Measurements from ENCODE around the gene PTPRM.

Gene PTPRM

DNA sequence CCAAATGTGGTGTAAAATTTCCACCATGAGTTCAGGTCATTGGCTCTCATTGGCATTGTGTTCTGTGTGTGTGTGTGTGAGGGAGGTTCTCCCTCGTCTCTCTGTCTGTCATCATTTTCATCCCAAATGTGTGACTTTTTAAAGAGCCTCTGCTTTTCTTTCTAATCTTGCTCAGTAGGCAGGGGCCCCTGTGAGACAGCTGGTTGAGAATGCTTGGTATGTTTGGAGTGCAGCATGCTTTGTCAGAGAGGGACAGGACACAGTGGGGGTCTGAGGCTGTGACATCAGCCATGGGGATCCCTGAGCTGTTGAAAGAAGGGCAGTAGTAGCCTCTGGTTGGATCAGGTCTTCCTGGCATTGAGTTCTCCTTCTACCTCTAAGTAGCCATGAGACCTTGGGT, 10.6 kb downstream of the PTPRM start:
- Mint-ChIP-seq H3K27ac (no peak overlapping the region), H3K4me3 (no peak overlapping the region), H3K9me3 (peaks cover 4% of the 10 kb centered on the region), H3K27me3 (ENCODE audit: low read depth, poor library complexity) (peaks cover 6% of the 10 kb centered on the region), H3K36me3 (ENCODE audit: low read depth) (peaks cover 5% of the 10 kb centered on the region), H3K4me1 (peaks cover 27% of the 10 kb centered on the region)
- no peak for DNase-seq
- TF ChIP-seq, protein P1, sequence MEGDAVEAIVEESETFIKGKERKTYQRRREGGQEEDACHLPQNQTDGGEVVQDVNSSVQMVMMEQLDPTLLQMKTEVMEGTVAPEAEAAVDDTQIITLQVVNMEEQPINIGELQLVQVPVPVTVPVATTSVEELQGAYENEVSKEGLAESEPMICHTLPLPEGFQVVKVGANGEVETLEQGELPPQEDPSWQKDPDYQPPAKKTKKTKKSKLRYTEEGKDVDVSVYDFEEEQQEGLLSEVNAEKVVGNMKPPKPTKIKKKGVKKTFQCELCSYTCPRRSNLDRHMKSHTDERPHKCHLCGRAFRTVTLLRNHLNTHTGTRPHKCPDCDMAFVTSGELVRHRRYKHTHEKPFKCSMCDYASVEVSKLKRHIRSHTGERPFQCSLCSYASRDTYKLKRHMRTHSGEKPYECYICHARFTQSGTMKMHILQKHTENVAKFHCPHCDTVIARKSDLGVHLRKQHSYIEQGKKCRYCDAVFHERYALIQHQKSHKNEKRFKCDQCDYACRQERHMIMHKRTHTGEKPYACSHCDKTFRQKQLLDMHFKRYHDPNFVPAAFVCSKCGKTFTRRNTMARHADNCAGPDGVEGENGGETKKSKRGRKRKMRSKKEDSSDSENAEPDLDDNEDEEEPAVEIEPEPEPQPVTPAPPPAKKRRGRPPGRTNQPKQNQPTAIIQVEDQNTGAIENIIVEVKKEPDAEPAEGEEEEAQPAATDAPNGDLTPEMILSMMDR (IDR thresholded peaks at IDR 0.05): no peak

DNA sequence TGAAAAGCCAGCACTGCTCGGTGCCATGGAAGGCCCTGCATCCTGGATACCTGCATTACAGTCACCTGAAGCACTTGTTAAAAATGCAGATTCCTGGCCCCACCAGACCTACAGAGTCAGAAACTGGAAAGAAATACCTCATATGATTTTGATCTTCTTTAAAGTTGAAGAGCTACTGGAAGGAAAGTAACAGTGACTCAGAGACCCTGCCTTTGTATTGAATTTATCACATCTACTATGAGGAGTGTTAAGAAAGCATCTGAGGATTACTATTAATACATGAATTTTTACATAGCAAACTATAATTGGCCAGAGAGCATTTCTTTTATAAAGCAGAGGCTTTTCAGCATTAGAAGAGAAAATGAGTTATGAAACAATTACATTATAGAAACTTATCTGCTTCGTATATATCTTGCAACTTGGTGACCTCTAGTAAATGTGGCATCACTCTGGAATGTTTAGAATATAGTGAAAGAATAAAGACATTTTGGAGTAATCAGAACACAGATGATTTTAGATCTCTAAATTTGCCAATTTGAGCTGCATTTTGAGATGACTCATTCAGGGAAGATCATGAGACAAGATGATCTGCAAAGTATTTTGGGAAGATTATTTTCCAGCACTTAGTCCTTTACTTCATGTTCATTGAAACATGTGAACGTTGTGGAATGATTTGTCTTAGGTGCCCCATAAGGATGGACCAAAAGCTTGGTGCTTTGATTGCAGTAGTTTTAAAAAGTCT, 12.2 kb downstream of the PTPRM start:
- no peak overlapping the region for H3K4me3 Mint-ChIP-seq
- H3K36me3 Mint-ChIP-seq (ENCODE audit: low read depth): peaks cover 5% of the 10 kb centered on the region
- H3K27me3 Mint-ChIP-seq (ENCODE audit: low read depth, poor library complexity): peaks cover 3% of the 10 kb centered on the region
- TF ChIP-seq, protein P1 (IDR thresholded peaks at IDR 0.05): no peak
- no peak for DNase-seq
- H3K27ac Mint-ChIP-seq: no peak overlapping the region
- peaks cover 4% of the 10 kb centered on the region for H3K9me3 Mint-ChIP-seq
- H3K4me1 Mint-ChIP-seq: peaks cover 34% of the 10 kb centered on the region

DNA sequence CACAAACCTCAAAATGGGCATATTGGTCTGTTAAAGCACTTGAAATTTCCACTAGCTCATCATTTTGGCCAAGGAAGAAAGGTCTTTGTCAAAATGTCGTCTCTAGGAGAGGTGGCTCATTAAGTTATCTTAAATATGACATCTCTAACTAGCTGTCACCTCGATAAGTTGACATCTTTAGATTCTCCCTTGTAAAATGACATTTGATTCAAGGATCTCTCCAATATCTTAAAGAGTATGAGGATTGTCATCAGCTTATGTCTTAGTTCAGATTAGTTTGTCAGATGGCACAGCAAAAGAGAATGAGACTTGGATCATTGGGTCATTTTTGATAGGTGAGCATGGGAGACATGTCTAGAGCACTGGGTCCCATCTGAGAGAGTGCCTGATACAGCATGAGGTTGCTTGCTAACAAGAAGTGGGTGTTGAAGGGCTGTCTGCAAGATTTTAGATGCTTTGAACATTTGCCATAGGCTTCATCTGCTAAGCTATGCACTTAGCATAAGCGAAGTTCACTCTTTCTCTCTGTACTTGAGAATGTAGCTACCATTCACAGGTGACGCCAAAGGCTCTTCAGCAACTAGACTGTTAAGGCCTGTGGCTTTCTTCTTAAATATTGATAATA, 12.9 kb downstream of the PTPRM start:
- no peak overlapping the region for H3K27ac Mint-ChIP-seq
- H3K9me3 Mint-ChIP-seq: peaks cover 4% of the 10 kb centered on the region
- DNase-seq: no peak
- no peak overlapping the region for H3K4me3 Mint-ChIP-seq
- peaks cover 3% of the 10 kb centered on the region for H3K27me3 Mint-ChIP-seq (ENCODE audit: low read depth, poor library complexity)
- peaks cover 5% of the 10 kb centered on the region for H3K36me3 Mint-ChIP-seq (ENCODE audit: low read depth)
- H3K4me1 Mint-ChIP-seq: peaks cover 40% of the 10 kb centered on the region
- TF ChIP-seq, protein P1 (IDR thresholded peaks at IDR 0.05): no peak

DNA sequence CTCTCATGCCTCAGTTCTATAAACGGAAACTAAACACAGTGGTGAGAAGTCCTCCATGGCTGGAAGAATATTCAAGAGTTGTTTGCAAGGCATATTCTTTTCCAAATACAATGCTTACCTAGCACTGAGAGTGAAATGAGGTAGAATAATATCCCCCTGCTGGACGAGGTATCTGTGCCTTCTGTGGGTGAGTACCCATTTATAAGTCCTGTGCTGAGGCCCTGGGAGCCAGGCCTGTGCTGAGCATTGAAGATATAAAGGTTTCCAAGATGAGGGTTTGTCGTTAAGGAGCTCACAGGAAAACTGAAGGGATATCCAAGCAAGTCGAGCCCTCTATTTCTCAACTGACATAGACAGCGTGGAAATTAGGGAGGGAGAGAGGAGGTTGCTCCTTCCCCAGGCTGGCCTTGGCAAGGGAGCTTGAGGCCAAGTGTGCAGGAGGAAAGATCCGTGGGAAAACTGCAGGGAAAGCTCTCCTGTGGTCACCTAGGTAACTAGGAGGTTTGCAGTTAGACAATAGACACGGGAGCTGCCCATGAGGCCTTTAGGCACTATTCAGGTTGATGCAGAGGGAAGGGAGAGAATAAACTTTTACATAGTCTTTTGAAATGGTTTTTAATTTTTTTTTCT, 17.6 kb downstream of the PTPRM start:
- H3K36me3 Mint-ChIP-seq (ENCODE audit: low read depth): peaks cover 5% of the 10 kb centered on the region
- H3K4me1 Mint-ChIP-seq: peaks cover 33% of the 10 kb centered on the region
- no peak overlapping the region for H3K4me3 Mint-ChIP-seq
- H3K27me3 Mint-ChIP-seq (ENCODE audit: low read depth, poor library complexity): no peaks in the 10 kb centered on the region
- H3K9me3 Mint-ChIP-seq: peaks cover 4% of the 10 kb centered on the region
- DNase-seq: no peak
- TF ChIP-seq, protein P1 (IDR thresholded peaks at IDR 0.05): no peak
- peak overlapping the region; percentile 41 for H3K27ac Mint-ChIP-seq

DNA sequence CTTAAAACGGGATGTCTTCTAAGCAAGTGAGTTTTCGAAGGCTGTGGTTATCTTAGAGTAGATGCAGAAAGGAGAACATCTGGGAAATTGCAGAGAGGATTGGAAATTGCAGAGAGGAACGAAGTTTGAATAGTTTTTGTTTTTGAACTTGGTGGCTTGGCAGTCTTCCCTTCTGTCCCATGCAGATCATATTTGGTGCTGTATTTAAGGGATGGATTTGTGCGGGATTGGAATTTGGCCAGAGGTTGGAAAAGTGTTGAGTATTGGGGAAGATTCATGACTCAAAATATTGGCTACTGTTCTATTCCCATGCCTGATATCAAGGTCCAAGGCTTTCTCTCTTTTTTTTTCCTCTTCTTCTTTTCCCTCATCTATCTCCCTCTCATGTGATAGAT, 18.2 kb downstream of the PTPRM start:
- DNase-seq: no peak
- H3K4me3 Mint-ChIP-seq: no peak overlapping the region
- H3K4me1 Mint-ChIP-seq: peaks cover 38% of the 10 kb centered on the region
- peak overlapping the region; percentile 41 for H3K27ac Mint-ChIP-seq
- H3K9me3 Mint-ChIP-seq: peaks cover 4% of the 10 kb centered on the region
- no peaks in the 10 kb centered on the region for H3K27me3 Mint-ChIP-seq (ENCODE audit: low read depth, poor library complexity)
- peaks cover 5% of the 10 kb centered on the region for H3K36me3 Mint-ChIP-seq (ENCODE audit: low read depth)
- TF ChIP-seq, protein P1 (IDR thresholded peaks at IDR 0.05): no peak
